Activated CD4-positive, alpha-beta T cell treated with anti-CD3 and anti-CD28 coated beads, Interleukin-2, amount 10 ng/mL, durations not matched to agents 7 days and 5 days (primary cell): ENCODE measurements around the gene CNIH4. TPM values are rescaled to one million over a fixed set of nuclear protein-coding genes. Genes with fewer than 3 reads are reported as not detected.
"Not testable (repeated sequence)": the region's sequence is repeated elsewhere in the genome, so short reads cannot be mapped to it uniquely, and the experiment has no call there.

Experiments used
- CTCF ChIA-PET: fragments of 350-600 bp; sonication (Branson Sonifier 250); formaldehyde crosslinking; loops from one replicate; lab custom pipeline; 2021; ENCODE audit warnings: antibody characterized with exemption; lab: Charles Lee
- POLR2A ChIA-PET: fragments of 350-600 bp; sonication (Branson Sonifier 250); formaldehyde crosslinking; loops from one replicate; lab custom pipeline; 2021; ENCODE audit warnings: antibody characterized with exemption; lab: Charles Lee
- DNase-seq: peaks from one replicate; pipeline ENCODE4 v3.0.0-alpha.2; 2020
- H3K27ac Mint-ChIP-seq: one replicate; pipeline ENCODE4 v1.8.0; 2021; ENCODE audit warnings: mild to moderate bottlenecking, moderate library complexity, mixed read lengths
- H3K27me3 Mint-ChIP-seq: one replicate; pipeline ENCODE4 v1.8.0; 2021; ENCODE audit warnings: mixed read lengths
- H3K36me3 Mint-ChIP-seq: one replicate; pipeline ENCODE4 v1.8.0; 2021; ENCODE audit warnings: low read depth, mixed read lengths
- H3K4me1 Mint-ChIP-seq: one replicate; pipeline ENCODE4 v1.8.0; 2021; ENCODE audit warnings: mixed read lengths
- H3K4me3 Mint-ChIP-seq: one replicate; pipeline ENCODE4 v1.8.0; 2021; ENCODE audit warnings: mild to moderate bottlenecking, moderate library complexity, mixed read lengths
- H3K9me3 Mint-ChIP-seq: one replicate; pipeline ENCODE4 v1.8.0; 2021; ENCODE audit warnings: mixed read lengths
- total RNA-seq, 2 experiments: library from RNA; stranded (reverse); gene quantifications; one replicate each; pipeline ENCODE4 v1.2.3, GENCODE V29; 2021

CNIH4 gene
- total RNA-seq, 2 experiments from 2014 or later: 37.0 to 39.5 TPM

GRCh38 chr1:224331824-224332223 is 24.9 kb upstream of the CNIH4 start:
- Mint-ChIP-seq H3K9me3 (peaks cover 3% of the 10 kb centered on the region), H3K4me3 (no peak overlapping the region), H3K36me3 (peaks cover 5% of the 10 kb centered on the region), H3K27me3 (no peaks in the 10 kb centered on the region), H3K4me1 (peaks cover 51% of the 10 kb centered on the region), H3K27ac (no peak overlapping the region)
- ChIA-PET CTCF (interaction anchor here (0.6 to 1.0 kb wide), 3 partner anchors 11 to 213 kb away, joined by 3 read pairs; no protein-coding TSS in a partner anchor), POLR2A (no interaction called here)
- DNase-seq: no peak

- H3K9me3 Mint-ChIP-seq: peaks cover 3% of the 10 kb centered on the region
- H3K4me3 Mint-ChIP-seq: no peak overlapping the region
- H3K27ac Mint-ChIP-seq: peak overlapping the region; percentile 64
- peak; percentile 66 for DNase-seq
- no peaks in the 10 kb centered on the region for H3K36me3 Mint-ChIP-seq
- no peaks in the 10 kb centered on the region for H3K27me3 Mint-ChIP-seq
- peaks cover 37% of the 10 kb centered on the region for H3K4me1 Mint-ChIP-seq
- ChIA-PET CTCF (interaction anchor here (0.6 to 1.5 kb wide), 10 partner anchors 13 to 217 kb away, joined by 3 to 7 read pairs (median 3); no protein-coding TSS in a partner anchor), POLR2A (interaction anchor here (0.7 kb wide), 1 partner anchor 217 kb away, joined by 3 read pairs; no protein-coding TSS in a partner anchor)
Measured at GRCh38 chr1:224333309-224333926, 23.3 kb upstream of the CNIH4 start.

- CTCF ChIA-PET: interaction anchor here (0.6 to 1.6 kb wide), 12 partner anchors 12 to 218 kb away, joined by 3 to 7 read pairs (median 3); no protein-coding TSS in a partner anchor
- peaks cover 2% of the 10 kb centered on the region for H3K27me3 Mint-ChIP-seq
- H3K9me3 Mint-ChIP-seq: peaks cover 6% of the 10 kb centered on the region
- POLR2A ChIA-PET: interaction anchor here (0.7 kb wide), 1 partner anchor 218 kb away, joined by 3 read pairs; no protein-coding TSS in a partner anchor
- peak overlapping the region; percentile 21 for H3K27ac Mint-ChIP-seq
- H3K4me3 Mint-ChIP-seq: no peak overlapping the region
- H3K36me3 Mint-ChIP-seq: no peaks in the 10 kb centered on the region
- no peak for DNase-seq
- H3K4me1 Mint-ChIP-seq: peaks cover 33% of the 10 kb centered on the region
Measured at GRCh38 chr1:224333939-224334786, 22.5 kb upstream of the CNIH4 start.

GRCh38 chr1:224338150-224338838 is 18.4 kb upstream of the CNIH4 start:
- Mint-ChIP-seq H3K4me3 (no peak overlapping the region), H3K4me1 (peaks cover 22% of the 10 kb centered on the region), H3K27ac (no peak overlapping the region), H3K9me3 (peaks cover 14% of the 10 kb centered on the region), H3K27me3 (peaks cover 4% of the 10 kb centered on the region), H3K36me3 (peaks cover 13% of the 10 kb centered on the region)
- ChIA-PET POLR2A (no interaction called here), CTCF (interaction anchor here (0.6 to 1.2 kb wide), 2 partner anchors 13 to 606 kb away, joined by 3 read pairs; no protein-coding TSS in a partner anchor)
- DNase-seq: no peak

- H3K27ac Mint-ChIP-seq: no peak overlapping the region
- H3K36me3 Mint-ChIP-seq: peaks cover 15% of the 10 kb centered on the region
- peaks cover 4% of the 10 kb centered on the region for H3K27me3 Mint-ChIP-seq
- H3K4me3 Mint-ChIP-seq: no peak overlapping the region
- CTCF ChIA-PET: interaction anchor here (1.2 kb wide), 1 partner anchor 12 kb away, joined by 3 read pairs; no protein-coding TSS in a partner anchor
- no peak for DNase-seq
- peaks cover 16% of the 10 kb centered on the region for H3K9me3 Mint-ChIP-seq
- POLR2A ChIA-PET: no interaction called here
- H3K4me1 Mint-ChIP-seq: peaks cover 10% of the 10 kb centered on the region
Measured at GRCh38 chr1:224339442-224340033, 17.1 kb upstream of the CNIH4 start.

- Mint-ChIP-seq H3K9me3 (peaks cover 16% of the 10 kb centered on the region), H3K36me3 (peaks cover 16% of the 10 kb centered on the region), H3K27ac (peak overlapping the region; percentile 2), H3K4me3 (peak overlapping the region; percentile 63)
- CTCF ChIA-PET: interaction anchor here (2.4 kb wide), 1 partner anchor 10 kb away, joined by 5 read pairs; no protein-coding TSS in a partner anchor
- H3K27me3 Mint-ChIP-seq, H3K4me1 Mint-ChIP-seq: not testable (repeated sequence)
- POLR2A ChIA-PET: interaction anchor here (0.5 kb wide), 1 partner anchor 87 kb away, joined by 3 read pairs; no protein-coding TSS in a partner anchor
- DNase-seq: peak; percentile 40
Measured at GRCh38 chr1:224340453-224341384, 16.0 kb upstream of the CNIH4 start.

GRCh38 chr1:224343679-224344078 is 13.0 kb upstream of the CNIH4 start:
- peaks cover 21% of the 10 kb centered on the region for H3K4me1 Mint-ChIP-seq
- DNase-seq: no peak
- no peak overlapping the region for H3K27ac Mint-ChIP-seq
- peaks cover 3% of the 10 kb centered on the region for H3K27me3 Mint-ChIP-seq
- H3K4me3 Mint-ChIP-seq: no peak overlapping the region
- ChIA-PET POLR2A (interaction anchor here (0.7 kb wide), 1 partner anchor 151 kb away, joined by 3 read pairs; no protein-coding TSS in a partner anchor), CTCF (interaction anchor here (1.2 kb wide), 1 partner anchor 8 kb away, joined by 3 read pairs; no protein-coding TSS in a partner anchor)
- H3K36me3 Mint-ChIP-seq: peaks cover 25% of the 10 kb centered on the region
- peaks cover 21% of the 10 kb centered on the region for H3K9me3 Mint-ChIP-seq

GRCh38 chr1:224348137-224348536 is 8.5 kb upstream of the CNIH4 start:
- CTCF ChIA-PET: no interaction called here
- peaks cover 15% of the 10 kb centered on the region for H3K4me1 Mint-ChIP-seq
- H3K9me3 Mint-ChIP-seq: peaks cover 11% of the 10 kb centered on the region
- H3K4me3 Mint-ChIP-seq: no peak overlapping the region
- H3K27me3 Mint-ChIP-seq: no peaks in the 10 kb centered on the region
- no peak overlapping the region for H3K27ac Mint-ChIP-seq
- POLR2A ChIA-PET: no interaction called here
- H3K36me3 Mint-ChIP-seq: peaks cover 14% of the 10 kb centered on the region
- no peak for DNase-seq

GRCh38 chr1:224349716-224350115 is 7.0 kb upstream of the CNIH4 start:
- H3K4me3 Mint-ChIP-seq, POLR2A ChIA-PET, H3K9me3 Mint-ChIP-seq, H3K27ac Mint-ChIP-seq, H3K36me3 Mint-ChIP-seq, H3K27me3 Mint-ChIP-seq, DNase-seq, CTCF ChIA-PET: not testable (repeated sequence)
- peaks cover 23% of the 10 kb centered on the region for H3K4me1 Mint-ChIP-seq

- H3K27ac Mint-ChIP-seq, DNase-seq, H3K9me3 Mint-ChIP-seq, H3K36me3 Mint-ChIP-seq, POLR2A ChIA-PET, H3K4me3 Mint-ChIP-seq, H3K27me3 Mint-ChIP-seq: not testable (repeated sequence)
- H3K4me1 Mint-ChIP-seq: peaks cover 30% of the 10 kb centered on the region
- CTCF ChIA-PET: interaction anchor here (0.8 kb wide), 1 partner anchor 16 kb away, joined by 3 read pairs; no protein-coding TSS in a partner anchor
Measured at GRCh38 chr1:224352436-224353085, 4.1 kb upstream of the CNIH4 start.
